Breast epithelium (tissue), 4 donors: ENCODE results near the gene NABP2. TPM values are rescaled to one million over a fixed set of nuclear protein-coding genes. Genes with fewer than 3 reads are reported as not detected.

ENCODE experiments used
- DNase-seq, 2 donors: peaks; one replicate each; pipeline ENCODE4 v3.0.0-alpha.2; 2019; ENCODE audit warnings: low spot score in 2 of 2
- H3K27ac ChIP-seq, 2 donors: fragments of 200-600 bp; sonication (generic) in 1 of 2; one replicate each; pipeline ENCODE4 v1.5.1; 2016 to 2019; ENCODE audit warnings: mild to moderate bottlenecking in 1 of 2
- H3K27me3 ChIP-seq, 2 donors: fragments of 200-600 bp; sonication (generic) in 1 of 2; one replicate each; pipeline versions ENCODE4 v1.5.1 to v1.6.0; 2017 to 2019; ENCODE audit warnings: control low read depth in 1 of 2, mild to moderate bottlenecking in 1 of 2
- H3K36me3 ChIP-seq: fragments of 200-600 bp; one replicate; pipeline ENCODE4 v1.5.1; 2019
- H3K4me1 ChIP-seq, 2 donors: fragments of 200-600 bp; sonication (generic); one replicate each; pipeline ENCODE4 v1.5.1; 2016 to 2019; ENCODE audit warnings: control low read depth in 1 of 2
- H3K4me3 ChIP-seq, 3 donors: fragments of 200-600 bp; sonication (generic); 1 replicate in 2 of 3; 2 replicates in 1 of 3; pipeline ENCODE4 v1.5.1; 2016 to 2019; ENCODE audit warnings: mild to moderate bottlenecking in 3 of 3, moderate library complexity in 2 of 3
- H3K9me3 ChIP-seq, 2 donors: fragments of 200-600 bp; sonication (generic) in 1 of 2; one replicate each; pipeline ENCODE4 v1.5.1; 2016 to 2019; ENCODE audit warnings: control low read depth in 1 of 2
- CTCF ChIP-seq, 3 donors: fragments of 450-650 bp; IDR thresholded peaks; one replicate each; pipeline ENCODE4 v1.5.1; 2016 to 2017; ENCODE audit warnings: antibody characterized with exemption in 3 of 3, mild to moderate bottlenecking in 3 of 3, moderate library complexity in 3 of 3
- POLR2A ChIP-seq: fragments of 450-650 bp; IDR thresholded peaks from one replicate; pipeline ENCODE4 v1.6.1; 2016; ENCODE audit warnings: antibody characterized with exemption, mild to moderate bottlenecking, moderate library complexity
- POLR2AphosphoS5 ChIP-seq, 3 donors: sonication (generic); formaldehyde crosslinking; IDR thresholded peaks; one replicate each; pipeline ENCODE4 v1.6.1; 2017; ENCODE audit warnings: antibody characterized with exemption in 3 of 3
- intact Hi-C: fragments of 100-400 bp; cut with DNase I; formaldehyde crosslinking; loops from one replicate; pipeline ENCODE4 v1.15.1; 2023; ENCODE audit warnings: low total_unique reads
- total RNA-seq, 3 donors: library from RNA; depleted of rRNA; stranded (reverse); fragments of >200 nt; gene quantifications; one replicate each; pipeline ENCODE4 v1.1.0, GENCODE V29; 2016

NABP2 gene
- total RNA-seq, 3 donors from 2014 or later = 24.7 to 31.2 (median 27.5) TPM

- Histone ChIP-seq H3K27ac (no peak overlapping the region), H3K4me3 (no peak overlapping the region), H3K36me3 (no peaks in the 10 kb centered on the region), H3K27me3 (no peaks in the 10 kb centered on the region), H3K4me1 (no peaks in the 10 kb centered on the region), H3K9me3 (no peaks in the 10 kb centered on the region)
- TF ChIP-seq POLR2AphosphoS5 (IDR thresholded peaks at IDR 0.05) = no peak
- no peak for TF ChIP-seq POLR2A
- no peak for TF ChIP-seq CTCF (IDR thresholded peaks at IDR 0.05)
- no peak for DNase-seq
- intact Hi-C loops = no loop called here
These were observed 4.9 kb downstream of the NABP2 start for GRCh38 chr12:56229082-56229481.

- DNase-seq = no peak
- TF ChIP-seq POLR2A (no peak), POLR2AphosphoS5 (IDR thresholded peaks at IDR 0.05) (no peak), CTCF (IDR thresholded peaks at IDR 0.05) (no peak)
- no peaks in the 10 kb centered on the region for H3K27me3 ChIP-seq
- H3K4me3 ChIP-seq = no peak within 1 kb of the TSS
- H3K27ac ChIP-seq = no peak within 1 kb of the TSS
- H3K9me3 ChIP-seq = no peaks in the 10 kb centered on the region
- H3K4me1 ChIP-seq = no peaks in the 10 kb centered on the region
- H3K36me3 ChIP-seq = no peaks in the 10 kb centered on the region
- intact Hi-C loops = no loop called here
These were observed 5.8 kb downstream of the NABP2 start, which contains the start of gene SLC39A5 for GRCh38 chr12:56229916-56230431. Gene SLC39A5, plus strand, starts transcription at chr12:56230051. Its CDS starts 1,224 bp downstream, at chr12:56231275.

- intact Hi-C loops = no loop called here
- no peak overlapping the region for H3K4me3 ChIP-seq
- no peaks in the 10 kb centered on the region for H3K36me3 ChIP-seq
- DNase-seq = no peak
- no peaks in the 10 kb centered on the region for H3K27me3 ChIP-seq
- no peaks in the 10 kb centered on the region for H3K4me1 ChIP-seq
- H3K9me3 ChIP-seq = no peaks in the 10 kb centered on the region
- TF ChIP-seq POLR2AphosphoS5 (IDR thresholded peaks at IDR 0.05) (no peak), POLR2A (no peak), CTCF (IDR thresholded peaks at IDR 0.05) (no peak)
- H3K27ac ChIP-seq = no peak overlapping the region
These were observed 6.5 kb downstream of the NABP2 start for GRCh38 chr12:56230432-56231183.

- DNase-seq = no peak
- no peak overlapping the region for H3K27ac ChIP-seq
- no peak overlapping the region for H3K4me3 ChIP-seq
- TF ChIP-seq POLR2AphosphoS5 (IDR thresholded peaks at IDR 0.05) (no peak), CTCF (IDR thresholded peaks at IDR 0.05) (no peak), POLR2A (no peak)
- intact Hi-C loops = no loop called here
- H3K27me3 ChIP-seq = no peaks in the 10 kb centered on the region
- H3K36me3 ChIP-seq = no peaks in the 10 kb centered on the region
- no peaks in the 10 kb centered on the region for H3K4me1 ChIP-seq
- no peaks in the 10 kb centered on the region for H3K9me3 ChIP-seq
These were observed 7.0 kb downstream of the NABP2 start for GRCh38 chr12:56231184-56231582.

- intact Hi-C loops = no loop called here
- TF ChIP-seq POLR2AphosphoS5 (IDR thresholded peaks at IDR 0.05) = no peak
- TF ChIP-seq POLR2A = no peak
- TF ChIP-seq CTCF (IDR thresholded peaks at IDR 0.05) = no peak
- Histone ChIP-seq H3K9me3 (no peaks in the 10 kb centered on the region), H3K27ac (no peak overlapping the region), H3K36me3 (no peaks in the 10 kb centered on the region), H3K4me3 (no peak overlapping the region), H3K4me1 (no peaks in the 10 kb centered on the region), H3K27me3 (no peaks in the 10 kb centered on the region)
- DNase-seq = no peak
These were observed 10.7 kb downstream of the NABP2 start for GRCh38 chr12:56234746-56235436.
